ENCODE measurements around the gene DPM1. TPM values are rescaled to one million over a fixed set of nuclear protein-coding genes. Genes with fewer than 3 reads are reported as not detected.

DPM1 gene
- total RNA-seq, 1 experiment from 2014 or later: 65.5 TPM

DNA sequence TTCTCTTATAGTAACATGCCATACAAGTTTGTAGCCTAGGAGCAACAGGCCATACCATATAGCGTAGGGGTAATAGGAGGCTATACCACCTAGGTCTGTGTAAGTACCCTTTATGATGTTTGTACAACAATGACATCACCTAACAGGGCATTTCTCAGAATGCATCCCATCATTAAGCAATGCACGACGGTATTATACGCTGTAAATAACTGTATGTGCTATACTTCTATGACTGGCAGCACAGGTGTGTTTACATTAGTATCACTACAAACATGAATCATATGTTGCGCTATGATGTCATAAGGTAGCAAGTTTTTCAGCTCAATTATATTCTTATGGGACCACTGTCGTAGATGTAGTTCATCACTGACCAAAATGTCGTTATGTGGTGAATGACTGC lies 58.1 kb downstream of the DPM1 start:
- no peaks in the 10 kb centered on the region for H3K4me1 ChIP-seq (ENCODE audit: control insufficient read depth in 1 of 2, insufficient read depth in 2 of 2, low read length in 2 of 2)
- no peak overlapping the region for H3K4me3 ChIP-seq (replicated peaks in 1 of 2; ENCODE audit: low read depth in 1 of 2, low read length in 2 of 2)
- H4K20me1 ChIP-seq (ENCODE audit: insufficient read depth): peaks cover 39% of the 10 kb centered on the region; the same call in 1 of the 2 replicates
- no TSS peak for BruUV-seq (replicated peaks)
- ChIA-PET CTCF (interaction anchor here (1.8 kb wide), 1 partner anchor 29 kb away, joined by 9 read pairs; no protein-coding TSS in a partner anchor), POLR2A (no interaction called here), RAD21 (ENCODE audit: low non-redundant PET in 1 of 2, low total read pairs in 2 of 2, uncharacterized antibody in 2 of 2, unreplicated experiment in 2 of 2) (no interaction called here)
- no peak for TF ChIP-seq SIN3A (IDR thresholded peaks at IDR 0.05; ENCODE audit: low read depth)
- no peak for TF ChIP-seq POLR2A (IDR thresholded peaks at IDR 0.05; ENCODE audit: borderline replicate concordance, extremely low read depth, insufficient read depth, insufficient read length)
- TF ChIP-seq, protein P1, sequence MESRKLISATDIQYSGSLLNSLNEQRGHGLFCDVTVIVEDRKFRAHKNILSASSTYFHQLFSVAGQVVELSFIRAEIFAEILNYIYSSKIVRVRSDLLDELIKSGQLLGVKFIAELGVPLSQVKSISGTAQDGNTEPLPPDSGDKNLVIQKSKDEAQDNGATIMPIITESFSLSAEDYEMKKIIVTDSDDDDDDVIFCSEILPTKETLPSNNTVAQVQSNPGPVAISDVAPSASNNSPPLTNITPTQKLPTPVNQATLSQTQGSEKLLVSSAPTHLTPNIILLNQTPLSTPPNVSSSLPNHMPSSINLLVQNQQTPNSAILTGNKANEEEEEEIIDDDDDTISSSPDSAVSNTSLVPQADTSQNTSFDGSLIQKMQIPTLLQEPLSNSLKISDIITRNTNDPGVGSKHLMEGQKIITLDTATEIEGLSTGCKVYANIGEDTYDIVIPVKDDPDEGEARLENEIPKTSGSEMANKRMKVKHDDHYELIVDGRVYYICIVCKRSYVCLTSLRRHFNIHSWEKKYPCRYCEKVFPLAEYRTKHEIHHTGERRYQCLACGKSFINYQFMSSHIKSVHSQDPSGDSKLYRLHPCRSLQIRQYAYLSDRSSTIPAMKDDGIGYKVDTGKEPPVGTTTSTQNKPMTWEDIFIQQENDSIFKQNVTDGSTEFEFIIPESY (IDR thresholded peaks at IDR 0.05; ENCODE audit: extremely low read depth, insufficient replicate concordance, low read length): no peak
- TF ChIP-seq ATF3 (IDR thresholded peaks at IDR 0.05): no peak
- TF ChIP-seq JUND (IDR thresholded peaks at IDR 0.05): no peak
- TF ChIP-seq, protein P2, sequence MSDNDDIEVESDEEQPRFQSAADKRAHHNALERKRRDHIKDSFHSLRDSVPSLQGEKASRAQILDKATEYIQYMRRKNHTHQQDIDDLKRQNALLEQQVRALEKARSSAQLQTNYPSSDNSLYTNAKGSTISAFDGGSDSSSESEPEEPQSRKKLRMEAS (IDR thresholded peaks at IDR 0.05): no peak
- TF ChIP-seq CBX3 (IDR thresholded peaks at IDR 0.05; ENCODE audit: low read depth): no peak
- no peak for TF ChIP-seq EZH2phosphoT487 (IDR thresholded peaks at IDR 0.05; ENCODE audit: borderline replicate concordance)
- no peak for TF ChIP-seq FOSL1 (IDR thresholded peaks at IDR 0.05; ENCODE audit: low read depth)
- TF ChIP-seq ELF1 (IDR thresholded peaks at IDR 0.05; ENCODE audit: borderline replicate concordance, low read depth): no peak
- no peak for TF ChIP-seq ZNF274 (IDR thresholded peaks at IDR 0.05; ENCODE audit: low read depth, low read length)
- TF ChIP-seq RAD21 (IDR thresholded peaks at IDR 0.05; ENCODE audit: low read depth): no peak
- no peak for TF ChIP-seq SP1 (IDR thresholded peaks at IDR 0.05; ENCODE audit: low read depth)
- TF ChIP-seq CTCF (IDR thresholded peaks at IDR 0.05 in 2 of 3, conservative IDR thresholded peaks at IDR 0.05 in 1 of 3; ENCODE audit: borderline replicate concordance in 1 of 3, insufficient read depth in 1 of 3, low read depth in 2 of 3, low read length in 2 of 3): no peak
- TF ChIP-seq CEBPB (IDR thresholded peaks at IDR 0.05; ENCODE audit: low read depth): no peak
- TF ChIP-seq POLR2AphosphoS5 (IDR thresholded peaks at IDR 0.05; ENCODE audit: low read depth, low read length): no peak
- H3K9ac ChIP-seq (ENCODE audit: low read length): no peak overlapping the region
- H3K9me3 ChIP-seq (ENCODE audit: control insufficient read depth in 1 of 2, insufficient read depth in 1 of 2, low read depth in 1 of 2, low read length in 2 of 2): no peaks in the 10 kb centered on the region
- H2AFZ ChIP-seq (ENCODE audit: low read depth, low read length, poor library complexity, severe bottlenecking): no peak overlapping the region
- no peak overlapping the region for H3K4me2 ChIP-seq (ENCODE audit: low read length)
- H3K27me3 ChIP-seq (ENCODE audit: insufficient read depth, low read length): no peaks in the 10 kb centered on the region
- H3K27ac ChIP-seq (ENCODE audit: low read depth, low read length): no peak overlapping the region
- no peaks in the 10 kb centered on the region for H3K9me2 ChIP-seq (ENCODE audit: insufficient read depth)
- H3K36me3 ChIP-seq (ENCODE audit: control insufficient read depth in 1 of 2, insufficient read depth in 2 of 2, low read length in 2 of 2): peaks cover 30 to 52% of the 10 kb centered on the region in 2 experiments
- intact Hi-C loops (cut with micrococcal nuclease): no loop called here
- ATAC-seq (no peak), DNase-seq (ENCODE audit: low read depth, low spot score) (no peak)
- peaks cover 95% of the 10 kb centered on the region for H3K79me2 ChIP-seq (ENCODE audit: insufficient read depth, low read length)

Measured in HCT116 (cell line).